A549 (cell line): Measurements from ENCODE around the gene SLC17A9. TPM values are rescaled to one million over a fixed set of nuclear protein-coding genes. Genes with fewer than 3 reads are reported as not detected.

ENCODE experiments used
- CBX8 ChIP-seq: fragments of 200-600 bp; sonication (generic); IDR thresholded peaks from 2 replicates; pipeline ENCODE4 v1.6.1; 2016
- CHD2 ChIP-seq: fragments of 150-350 bp; IDR thresholded peaks from 2 replicates; pipeline ENCODE4 v1.6.1; 2014; ENCODE audit warnings: low read length; ENCODE audit not compliant: partially characterized antibody
- CHD4 ChIP-seq: fragments of 200-600 bp; sonication (generic); IDR thresholded peaks from 2 replicates; pipeline ENCODE4 v1.6.1; 2016; ENCODE audit warnings: antibody characterized with exemption, mild to moderate bottlenecking, borderline replicate concordance
- EHF ChIP-seq: fragments of 250-450 bp; sonication (Bioruptor Pico); IDR thresholded peaks from 2 replicates; pipeline ENCODE4 v1.5.0; 2020; ENCODE audit warnings: mild to moderate bottlenecking
- ELK1 ChIP-seq: fragments of 150-350 bp; IDR thresholded peaks from 2 replicates; pipeline ENCODE4 v1.6.1; 2014; ENCODE audit warnings: low read depth, mild to moderate bottlenecking, low read length
- EP300 ChIP-seq, 2 experiments: fragments of >200 bp; sonication (Bioruptor Twin); formaldehyde crosslinking; IDR thresholded peaks; 2 replicates in 1 of 2; 3 replicates in 1 of 2; pipeline ENCODE4 v1.6.1; 2016 to 2017
- ESRRA ChIP-seq: fragments of 150-350 bp; IDR thresholded peaks from 2 replicates; pipeline ENCODE4 v1.6.1; 2014; ENCODE audit warnings: mild to moderate bottlenecking, low read length, borderline replicate concordance
- FOSB ChIP-seq: fragments of 250-450 bp; sonication (Bioruptor Pico); IDR thresholded peaks from 2 replicates; pipeline ENCODE4 v1.5.0; 2020; ENCODE audit warnings: mild to moderate bottlenecking, moderate library complexity
- GATA3 ChIP-seq: IDR thresholded peaks from 2 replicates; pipeline ENCODE4 v1.6.1; 2012; ENCODE audit warnings: borderline replicate concordance
- HES2 ChIP-seq: fragments of >200 bp; sonication (Bioruptor Twin); formaldehyde crosslinking; IDR thresholded peaks from 2 replicates; pipeline ENCODE4 v1.6.1; 2016
- HOXB5 ChIP-seq: fragments of 250-450 bp; sonication (Bioruptor Pico); IDR thresholded peaks from 2 replicates; pipeline ENCODE4 v1.5.0; 2020; ENCODE audit warnings: mild to moderate bottlenecking, moderate library complexity
- JUN ChIP-seq, 2 experiments: fragments of >200 bp; sonication (Bioruptor Twin); formaldehyde crosslinking; IDR thresholded peaks; 2 replicates in 1 of 2; 3 replicates in 1 of 2; pipeline ENCODE4 v1.6.1; 2016 to 2017
- KDM1A ChIP-seq: fragments of 200-600 bp; sonication (generic); IDR thresholded peaks from 2 replicates; pipeline ENCODE4 v1.6.1; 2016; ENCODE audit warnings: low read depth, mild to moderate bottlenecking
- MYC ChIP-seq: IDR thresholded peaks from 2 replicates; pipeline ENCODE4 v1.6.1; 2012; ENCODE audit warnings: mild to moderate bottlenecking, inconsistent platforms, low read length, improper control_type of control experiment, borderline replicate concordance
- NFE2L2 ChIP-seq: fragments of 150-350 bp; conservative IDR thresholded peaks from 2 replicates; pipeline ENCODE4 v1.6.1; 2014; ENCODE audit warnings: low read length
- NPAS2 ChIP-seq: fragments of 250-450 bp; sonication (Bioruptor Pico); IDR thresholded peaks from 2 replicates; pipeline ENCODE4 v1.8.0; 2022; ENCODE audit warnings: mild to moderate bottlenecking, moderate library complexity, borderline replicate concordance
- NR3C1 ChIP-seq: fragments of >200 bp; sonication (Bioruptor Twin); formaldehyde crosslinking; IDR thresholded peaks from 3 replicates; pipeline ENCODE4 v1.6.1; 2017
- PBX3 ChIP-seq: IDR thresholded peaks from 2 replicates; pipeline ENCODE4 v1.6.1; 2012
- PHF8 ChIP-seq: fragments of 200-600 bp; sonication (generic); IDR thresholded peaks from 2 replicates; pipeline ENCODE4 v1.6.1; 2016; ENCODE audit warnings: low read depth, mild to moderate bottlenecking, antibody characterized with exemption, moderate library complexity, borderline replicate concordance
- POLR2A ChIP-seq: IDR thresholded peaks from 2 replicates; pipeline ENCODE4 v1.6.1; 2012; ENCODE audit warnings: mild to moderate bottlenecking, low read length
- RAD21 ChIP-seq, 2 experiments: fragments of >200 bp in 1 of 2; sonication (Bioruptor Twin) in 1 of 2; formaldehyde crosslinking in 1 of 2; IDR thresholded peaks in 1 of 2; conservative IDR thresholded peaks in 1 of 2; 2 replicates in 1 of 2; 3 replicates in 1 of 2; pipeline ENCODE4 v1.6.1; 2012 to 2018; ENCODE audit warnings: inconsistent platforms in 1 of 2
- RCOR1 ChIP-seq: fragments of 150-350 bp; IDR thresholded peaks from 2 replicates; pipeline ENCODE4 v1.6.1; 2014; ENCODE audit warnings: antibody characterized with exemption, low read length, low read depth
- SREBF2 ChIP-seq: fragments of 450-650 bp; IDR thresholded peaks from 2 replicates; pipeline ENCODE4 v1.6.1; 2014; ENCODE audit warnings: mild to moderate bottlenecking, moderate library complexity
- ZC3H11A ChIP-seq: fragments of 450-650 bp; IDR thresholded peaks from 2 replicates; pipeline ENCODE4 v1.6.1; 2014; ENCODE audit warnings: antibody characterized with exemption, mild to moderate bottlenecking
- ZSCAN20 ChIP-seq: fragments of 250-450 bp; sonication (Bioruptor Pico); IDR thresholded peaks from 2 replicates; pipeline ENCODE4 v1.8.0; 2022; ENCODE audit warnings: mild to moderate bottlenecking, moderate library complexity
- polyA plus RNA-seq, 4 experiments: library from polyadenylated mRNA; depleted of rRNA in 3 of 4; stranded (reverse); fragments of >200 nt; fragmentation: RNase III in 1 of 4; extraction: RNeasy Plus Mini Kit Qiagen cat#74134 plus additional on column Dnase treatment in 1 of 4; gene quantifications; 2 replicates in 3 of 4; 3 replicates in 1 of 4; pipeline ENCODE4 v1.2.3, GENCODE V29; 2011 to 2017
- TF ChIP-seq, protein P1 (sequence below): fragments of >200 bp; sonication (Bioruptor Twin); formaldehyde crosslinking; IDR thresholded peaks from 3 replicates; pipeline ENCODE4 v1.6.1; 2016
- TF ChIP-seq, protein P2 (sequence below): IDR thresholded peaks from 2 replicates; pipeline ENCODE4 v1.6.1; 2012

SLC17A9 gene
- polyA plus RNA-seq, 2 of the 4 experiments (the other 2 are of a cell fraction): 0.05 TPM; not detected in 1

GRCh38 chr20:62937268-62938104 lies 15.0 kb upstream of the SLC17A9 start (continued):
- no peak for TF ChIP-seq ELK1
- no peak for TF ChIP-seq NPAS2
- TF ChIP-seq ZSCAN20 (CRISPR knock-in tag): no peak
- TF ChIP-seq GATA3: peak; percentile 28; the same call in 1 of the 2 replicates
- no peak for TF ChIP-seq PBX3
- TF ChIP-seq HES2: no peak
- no peak for TF ChIP-seq NFE2L2
- TF ChIP-seq EP300 (IDR thresholded peaks at IDR 0.05): no peak
- no peak for TF ChIP-seq RAD21 (conservative IDR thresholded peaks at IDR 0.05 in 1 of 2, IDR thresholded peaks at IDR 0.05 in 1 of 2)
- TF ChIP-seq ZC3H11A: no peak
- no peak for TF ChIP-seq SREBF2
- no peak for TF ChIP-seq RCOR1
- TF ChIP-seq EHF (CRISPR knock-in tag): no peak
- TF ChIP-seq CHD2: peak; percentile 87
- no peak for TF ChIP-seq ESRRA
- no peak for TF ChIP-seq HOXB5
- TF ChIP-seq JUN (IDR thresholded peaks at IDR 0.05): peak in 1 of 2 experiments; percentile 84; a peak in 3 of 5 replicates
- no peak for TF ChIP-seq KDM1A
- no peak for TF ChIP-seq NR3C1
- TF ChIP-seq, protein P1, sequence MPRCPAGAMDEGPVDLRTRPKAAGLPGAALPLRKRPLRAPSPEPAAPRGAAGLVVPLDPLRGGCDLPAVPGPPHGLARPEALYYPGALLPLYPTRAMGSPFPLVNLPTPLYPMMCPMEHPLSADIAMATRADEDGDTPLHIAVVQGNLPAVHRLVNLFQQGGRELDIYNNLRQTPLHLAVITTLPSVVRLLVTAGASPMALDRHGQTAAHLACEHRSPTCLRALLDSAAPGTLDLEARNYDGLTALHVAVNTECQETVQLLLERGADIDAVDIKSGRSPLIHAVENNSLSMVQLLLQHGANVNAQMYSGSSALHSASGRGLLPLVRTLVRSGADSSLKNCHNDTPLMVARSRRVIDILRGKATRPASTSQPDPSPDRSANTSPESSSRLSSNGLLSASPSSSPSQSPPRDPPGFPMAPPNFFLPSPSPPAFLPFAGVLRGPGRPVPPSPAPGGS: no peak; the same call in 2 of the 3 replicates
- TF ChIP-seq PHF8: peak; percentile 88
- no peak for TF ChIP-seq CBX8
- TF ChIP-seq CHD4: no peak
- TF ChIP-seq MYC: peak; percentile 95
- TF ChIP-seq FOSB (CRISPR knock-in tag): no peak
- peak; percentile 75 for TF ChIP-seq POLR2A
- TF ChIP-seq, protein P2, sequence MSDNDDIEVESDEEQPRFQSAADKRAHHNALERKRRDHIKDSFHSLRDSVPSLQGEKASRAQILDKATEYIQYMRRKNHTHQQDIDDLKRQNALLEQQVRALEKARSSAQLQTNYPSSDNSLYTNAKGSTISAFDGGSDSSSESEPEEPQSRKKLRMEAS: peak; percentile 99
